Thoracic aorta (tissue), 2 donors: Measurements from ENCODE around the gene KCNIP1. TPM values are rescaled to one million over a fixed set of nuclear protein-coding genes. Genes with fewer than 3 reads are reported as not detected.

Source experiments
- ATAC-seq: fragments of 150-250 bp; one replicate; pipeline ENCODE4 v1.8.0; 2017; ENCODE audit warnings: low read depth; ENCODE audit not compliant: insufficient number of reproducible peaks, low FRiP score
- DNase-seq: peaks from one replicate; pipeline ENCODE4 v3.0.0-alpha.2; 2020; ENCODE audit warnings: low spot score
- H3K27ac ChIP-seq, 2 donors: fragments of 200-600 bp; sonication (generic); 1 replicate in 1 of 2; 2 replicates in 1 of 2; pipeline ENCODE4 v1.5.1; 2016; ENCODE audit warnings: mild to moderate bottlenecking in 2 of 2, moderate library complexity in 2 of 2
- H3K27me3 ChIP-seq: fragments of 200-600 bp; sonication (generic); replicated peaks from 2 replicates; pipeline ENCODE4 v1.6.0; 2016; ENCODE audit warnings: mild to moderate bottlenecking; ENCODE audit not compliant: insufficient read depth
- H3K36me3 ChIP-seq: fragments of 200-600 bp; sonication (generic); one replicate; pipeline ENCODE4 v1.5.1; 2016
- H3K4me1 ChIP-seq, 2 donors: fragments of 200-600 bp; sonication (generic); 1 replicate in 1 of 2; 2 replicates in 1 of 2; pipeline versions ENCODE4 v1.5.1 to v1.6.0; 2016; ENCODE audit warnings: low read depth in 2 of 2, mild to moderate bottlenecking in 1 of 2; ENCODE audit not compliant: control insufficient read depth in 1 of 2
- H3K4me3 ChIP-seq: fragments of 200-600 bp; sonication (generic); 2 replicates; pipeline ENCODE4 v1.5.1; 2016; ENCODE audit warnings: mild to moderate bottlenecking
- H3K9me3 ChIP-seq: fragments of 200-600 bp; sonication (generic); 2 replicates; pipeline ENCODE4 v1.5.1; 2016
- CTCF ChIP-seq: fragments of 200-600 bp; sonication (generic); IDR thresholded peaks from one replicate; pipeline ENCODE4 v1.5.1; 2019; ENCODE audit warnings: antibody characterized with exemption
- total RNA-seq, 2 donors: library from RNA; depleted of rRNA; stranded (reverse); fragments of >200 nt; gene quantifications; one replicate each; pipeline versions ENCODE4 v1.1.0 to v1.2.3, GENCODE V29; 2016

The KCNIP1 gene
- total RNA-seq, 2 donors from 2014 or later: not detected

- no peaks in the 10 kb centered on the region for H3K4me1 ChIP-seq
- no peak for ATAC-seq
- no peak for TF ChIP-seq CTCF
- H3K27ac ChIP-seq: no peak overlapping the region
- no peak for DNase-seq
- H3K9me3 ChIP-seq: no peaks in the 10 kb centered on the region
- H3K4me3 ChIP-seq: no peak overlapping the region
- no peaks in the 10 kb centered on the region for H3K36me3 ChIP-seq
- H3K27me3 ChIP-seq: no peaks in the 10 kb centered on the region
Measured at GRCh38 chr5:170596482-170597044, 92.7 kb downstream of the KCNIP1 start.

- Histone ChIP-seq H3K36me3 (no peaks in the 10 kb centered on the region), H3K27me3 (no peaks in the 10 kb centered on the region), H3K4me3 (no peak overlapping the region), H3K9me3 (no peaks in the 10 kb centered on the region), H3K4me1 (no peaks in the 10 kb centered on the region), H3K27ac (no peak overlapping the region)
- DNase-seq (no peak), ATAC-seq (no peak)
- no peak for TF ChIP-seq CTCF
Measured at GRCh38 chr5:170597109-170597751, 93.4 kb downstream of the KCNIP1 start.

GRCh38 chr5:170597872-170598271, 94.1 kb downstream of the KCNIP1 start:
- Histone ChIP-seq H3K9me3 (no peaks in the 10 kb centered on the region), H3K27ac (no peak overlapping the region), H3K27me3 (no peaks in the 10 kb centered on the region), H3K4me3 (no peak overlapping the region), H3K36me3 (no peaks in the 10 kb centered on the region), H3K4me1 (no peaks in the 10 kb centered on the region)
- DNase-seq (no peak), ATAC-seq (no peak)
- TF ChIP-seq CTCF: no peak

- Histone ChIP-seq H3K27ac (no peak overlapping the region), H3K4me3 (no peak overlapping the region), H3K4me1 (no peaks in the 10 kb centered on the region), H3K36me3 (no peaks in the 10 kb centered on the region), H3K27me3 (no peaks in the 10 kb centered on the region), H3K9me3 (no peaks in the 10 kb centered on the region)
- DNase-seq (no peak), ATAC-seq (no peak)
- TF ChIP-seq CTCF: no peak
Measured at GRCh38 chr5:170599756-170600155, 95.9 kb downstream of the KCNIP1 start.

GRCh38 chr5:170601619-170602018, 97.8 kb downstream of the KCNIP1 start:
- DNase-seq: no peak
- Histone ChIP-seq H3K4me3 (no peak overlapping the region), H3K27me3 (no peaks in the 10 kb centered on the region), H3K9me3 (no peaks in the 10 kb centered on the region), H3K36me3 (no peaks in the 10 kb centered on the region), H3K27ac (no peak overlapping the region), H3K4me1 (no peaks in the 10 kb centered on the region)
- TF ChIP-seq CTCF: no peak
- no peak for ATAC-seq
